Esophagus (tissue), 2 donors: ENCODE results near the gene JDP2. TPM values are rescaled to one million over a fixed set of nuclear protein-coding genes. Genes with fewer than 3 reads are reported as not detected.

Experiments
- H3K27ac ChIP-seq, 2 donors: one replicate each; pipeline ENCODE4 v1.5.1; 2013; ENCODE audit warnings: low read depth in 2 of 2, mild to moderate bottlenecking in 2 of 2, inconsistent platforms in 1 of 2, low read length in 1 of 2, moderate library complexity in 1 of 2
- H3K27me3 ChIP-seq, 2 donors: one replicate each; pipeline ENCODE4 v1.6.1; 2013; ENCODE audit warnings: low read length in 2 of 2, control low read depth in 1 of 2, mild to moderate bottlenecking in 1 of 2; ENCODE audit not compliant: insufficient read depth in 2 of 2, control insufficient read depth in 1 of 2
- H3K36me3 ChIP-seq, 2 donors: one replicate each; pipeline ENCODE4 v1.6.1; 2013; ENCODE audit warnings: low read length in 1 of 2; ENCODE audit not compliant: control insufficient read depth in 2 of 2, insufficient read depth in 2 of 2
- H3K4me1 ChIP-seq, 2 donors: one replicate each; pipeline ENCODE4 v1.6.1; 2013; ENCODE audit warnings: low read length in 1 of 2; ENCODE audit not compliant: control insufficient read depth in 2 of 2, insufficient read depth in 2 of 2
- H3K4me3 ChIP-seq, 2 donors: one replicate each; pipeline ENCODE4 v1.5.1; 2013; ENCODE audit warnings: low read length in 2 of 2, mild to moderate bottlenecking in 2 of 2, low read depth in 1 of 2, moderate library complexity in 1 of 2
- H3K9me3 ChIP-seq, 2 donors: one replicate each; pipeline ENCODE4 v1.6.1; 2013; ENCODE audit warnings: mild to moderate bottlenecking in 2 of 2, low read depth in 1 of 2, low read length in 1 of 2, moderate library complexity in 1 of 2; ENCODE audit not compliant: control insufficient read depth in 2 of 2, insufficient read depth in 1 of 2
- WGBS, 2 donors: extraction: QIAGEN DNeasy Blood & Tissue Kit; methylation state at CpG; one replicate each; pipeline ENCODE4 v1.1.7; 2013; 5-methylcytosine and 5-hydroxymethylcytosine counted together
- polyA plus RNA-seq, 2 donors: library from polyadenylated mRNA; stranded (reverse); fragments of 200-250 nt; gene quantifications; one replicate each; pipeline ENCODE4 v1.2.3, GENCODE V29; 2013
- donor health status: healthy with polysubstance abuse.
- donor health status: Bipolar disorder and iron deficiency.

The JDP2 gene
- polyA plus RNA-seq, 2 donors = 13.4 to 18.4 TPM

DNA sequence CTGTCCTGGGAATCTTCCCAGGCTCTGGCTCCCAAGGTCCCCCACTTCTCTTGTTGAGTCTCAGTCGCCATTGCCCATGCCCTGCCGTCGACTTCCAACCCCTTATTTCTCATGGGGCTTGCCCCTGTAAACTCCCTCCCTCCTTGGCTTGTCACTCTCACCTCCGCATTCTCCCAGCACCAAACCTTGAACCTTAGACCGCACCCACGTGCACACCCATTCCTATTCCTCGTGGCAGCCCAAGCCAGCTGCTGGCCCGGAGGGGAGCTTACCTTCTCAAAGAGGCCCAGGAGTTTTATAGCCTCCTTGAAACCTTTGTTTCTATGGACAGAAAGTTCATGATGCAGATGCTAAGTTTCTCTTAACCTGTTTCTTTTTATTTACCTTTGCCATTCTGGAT is 4.6 kb downstream of the JDP2 start:
- WGBS, 2 donors = 72 to 89% methylated on average over 8 of the region's 8 CpGs
- no peak overlapping the region for H3K4me3 ChIP-seq
- H3K36me3 ChIP-seq = peaks cover 0 to 15% of the 10 kb centered on the region in 2 donors
- H3K4me1 ChIP-seq = peaks cover 6 to 17% of the 10 kb centered on the region in 2 donors
- H3K9me3 ChIP-seq = no peaks in the 10 kb centered on the region
- no peak overlapping the region for H3K27ac ChIP-seq
- H3K27me3 ChIP-seq = no peaks in the 10 kb centered on the region

DNA sequence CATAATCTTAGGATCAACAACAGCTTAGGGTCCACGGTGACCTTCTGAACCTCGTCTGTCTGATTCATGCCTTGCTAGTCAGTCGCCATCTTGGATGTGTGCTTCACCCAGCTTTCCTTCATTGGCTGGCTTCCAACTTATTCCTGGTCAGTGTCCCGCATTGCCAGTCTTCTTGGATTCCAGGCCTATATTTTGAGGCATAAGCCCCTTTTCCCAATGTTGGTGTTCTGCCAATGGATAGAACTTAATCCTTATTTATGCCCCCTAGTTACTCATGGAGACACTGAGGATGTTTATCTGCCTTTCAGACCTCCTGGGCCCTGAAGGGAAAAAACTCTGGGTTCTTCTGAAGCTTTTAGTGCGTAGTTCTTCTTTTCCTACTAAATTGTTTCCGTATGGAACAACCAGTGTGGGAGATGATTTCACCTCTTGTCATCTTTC is 5.8 kb downstream of the JDP2 start:
- no peak overlapping the region for H3K4me3 ChIP-seq
- H3K36me3 ChIP-seq = peaks cover 4 to 25% of the 10 kb centered on the region in 2 donors
- H3K9me3 ChIP-seq = no peaks in the 10 kb centered on the region
- no peaks in the 10 kb centered on the region for H3K27me3 ChIP-seq
- peaks cover 6 to 17% of the 10 kb centered on the region in 2 donors for H3K4me1 ChIP-seq
- 87 to 89% methylated on average over 6 of the region's 6 CpGs for WGBS, 2 donors
- H3K27ac ChIP-seq = no peak overlapping the region

GRCh38 chr14:75434138-75434889 is 6.5 kb downstream of the JDP2 start:
- no peaks in the 10 kb centered on the region for H3K9me3 ChIP-seq
- H3K27me3 ChIP-seq = no peaks in the 10 kb centered on the region
- no peak overlapping the region for H3K4me3 ChIP-seq
- peaks cover 4 to 28% of the 10 kb centered on the region in 2 donors for H3K36me3 ChIP-seq
- peaks cover 6 to 13% of the 10 kb centered on the region in 2 donors for H3K4me1 ChIP-seq
- no peak overlapping the region for H3K27ac ChIP-seq
- WGBS, 2 donors = 85 to 90% methylated on average over 6 of the region's 6 CpGs

GRCh38 chr14:75434890-75435248 is 7.0 kb downstream of the JDP2 start:
- Histone ChIP-seq H3K27ac (no peak overlapping the region), H3K4me1 (peaks cover 6 to 12% of the 10 kb centered on the region in 2 donors), H3K4me3 (no peak overlapping the region), H3K27me3 (no peaks in the 10 kb centered on the region), H3K9me3 (no peaks in the 10 kb centered on the region), H3K36me3 (peaks cover 4 to 28% of the 10 kb centered on the region in 2 donors)
- WGBS, 2 donors = 86 to 89% methylated on average over 9 of the region's 9 CpGs

GRCh38 chr14:75435473-75435872 is 7.7 kb downstream of the JDP2 start:
- Histone ChIP-seq H3K9me3 (no peaks in the 10 kb centered on the region), H3K36me3 (peaks cover 4 to 28% of the 10 kb centered on the region in 2 donors), H3K4me3 (no peak overlapping the region), H3K4me1 (peaks cover 6 to 8% of the 10 kb centered on the region in 2 donors), H3K27me3 (no peaks in the 10 kb centered on the region), H3K27ac (no peak overlapping the region)
- 83 to 84% methylated on average over 6 of the region's 6 CpGs for WGBS, 2 donors

- H3K27me3 ChIP-seq = no peaks in the 10 kb centered on the region
- H3K4me1 ChIP-seq = peaks cover 4% of the 10 kb centered on the region in 2 donors
- H3K4me3 ChIP-seq = no peak overlapping the region
- H3K36me3 ChIP-seq = peaks cover 4 to 28% of the 10 kb centered on the region in 2 donors
- WGBS, 2 donors = 81 to 82% methylated on average over 14 of the region's 14 CpGs
- peaks cover 0 to 2% of the 10 kb centered on the region in 2 donors for H3K9me3 ChIP-seq
- H3K27ac ChIP-seq = no peak overlapping the region
Measured at GRCh38 chr14:75437201-75438143, 9.7 kb downstream of the JDP2 start.

DNA sequence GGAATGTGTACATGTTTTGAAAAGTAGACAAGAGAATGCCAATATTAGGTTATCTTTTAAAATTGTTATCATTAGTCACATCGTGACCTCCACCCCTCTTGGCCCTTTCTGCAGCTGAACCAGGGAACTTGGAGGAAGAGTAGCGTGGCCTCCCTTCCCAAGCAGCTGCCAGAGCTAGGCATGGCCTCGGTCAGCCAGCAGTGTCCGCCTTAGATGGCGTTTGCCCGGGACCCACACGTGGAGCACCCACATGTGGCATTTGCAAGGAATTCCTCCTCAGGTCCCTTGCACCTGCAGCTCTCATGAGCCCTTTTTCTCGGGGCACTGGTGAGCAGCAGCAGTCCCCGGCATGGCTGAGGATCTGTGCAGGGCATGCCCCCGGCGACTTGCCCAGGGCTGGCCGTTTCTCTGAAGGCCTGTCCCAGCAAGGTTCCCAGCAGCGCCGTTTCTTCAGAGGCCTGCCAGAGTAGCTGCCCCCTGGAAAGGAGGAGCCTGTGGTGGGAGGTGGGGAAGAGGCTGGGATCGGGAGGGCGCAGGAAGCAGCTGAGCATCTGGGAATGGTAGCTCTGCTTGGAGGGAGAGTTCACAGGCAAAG is 10.8 kb downstream of the JDP2 start:
- H3K9me3 ChIP-seq = peaks cover 0 to 2% of the 10 kb centered on the region in 2 donors
- no peak overlapping the region for H3K4me3 ChIP-seq
- H3K27ac ChIP-seq = no peak overlapping the region
- no peaks in the 10 kb centered on the region for H3K27me3 ChIP-seq
- H3K36me3 ChIP-seq = peaks cover 4 to 27% of the 10 kb centered on the region in 2 donors
- 84 to 85% methylated on average over 16 of the region's 16 CpGs for WGBS, 2 donors
- peaks cover 4% of the 10 kb centered on the region in 2 donors for H3K4me1 ChIP-seq

GRCh38 chr14:75439989-75440388 is 12.2 kb downstream of the JDP2 start:
- Histone ChIP-seq H3K36me3 (peaks cover 5 to 24% of the 10 kb centered on the region in 2 donors), H3K27me3 (no peaks in the 10 kb centered on the region), H3K4me1 (peaks cover 4% of the 10 kb centered on the region in 2 donors), H3K27ac (no peak overlapping the region), H3K4me3 (no peak overlapping the region), H3K9me3 (peaks cover 0 to 2% of the 10 kb centered on the region in 2 donors)
- 92 to 94% methylated on average over 13 of the region's 13 CpGs for WGBS, 2 donors

- Histone ChIP-seq H3K9me3 (peaks cover 0 to 2% of the 10 kb centered on the region in 2 donors), H3K27ac (peak overlapping the region; percentile 32 to 59), H3K4me1 (peaks cover 4% of the 10 kb centered on the region in 2 donors), H3K36me3 (peaks cover 6 to 21% of the 10 kb centered on the region in 2 donors), H3K27me3 (no peaks in the 10 kb centered on the region), H3K4me3 (no peak overlapping the region)
- 39 to 58% methylated on average over 14 of the region's 14 CpGs for WGBS, 2 donors
Measured at GRCh38 chr14:75440733-75441477, 13.1 kb downstream of the JDP2 start.
